ENCODE measurements around the gene SOS1.
"Not testable (repeated sequence)": the region's sequence is repeated elsewhere in the genome, so short reads cannot be mapped to it uniquely, and the experiment has no call there.

Gene SOS1

DNA sequence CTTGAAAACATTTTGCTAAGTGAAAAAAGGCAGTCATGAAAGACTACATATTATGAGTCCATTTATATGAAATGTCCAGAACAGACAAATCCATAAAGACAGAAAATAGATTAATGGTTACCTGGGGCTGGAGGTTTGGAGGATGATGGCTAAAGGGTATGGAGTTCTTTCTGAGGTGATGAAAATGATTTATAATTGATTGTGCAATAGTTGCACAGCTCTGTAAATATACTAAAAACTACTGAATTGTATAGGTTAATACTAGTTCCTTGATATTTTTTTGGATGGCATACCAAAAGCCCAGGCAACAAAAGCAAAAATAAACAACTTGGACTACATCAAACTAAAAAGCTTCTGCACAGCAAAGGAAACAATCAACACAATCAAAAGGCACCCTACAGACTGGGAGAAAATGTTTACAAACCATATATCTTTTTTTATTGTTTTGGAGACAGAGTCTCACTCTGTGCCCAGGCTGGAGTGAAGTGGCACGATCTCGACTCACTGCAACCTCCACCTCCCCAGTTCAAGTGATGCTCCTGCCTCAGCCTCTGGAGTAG, 21.5 kb downstream of the SOS1 start:
- no peak for DNase-seq

DNA sequence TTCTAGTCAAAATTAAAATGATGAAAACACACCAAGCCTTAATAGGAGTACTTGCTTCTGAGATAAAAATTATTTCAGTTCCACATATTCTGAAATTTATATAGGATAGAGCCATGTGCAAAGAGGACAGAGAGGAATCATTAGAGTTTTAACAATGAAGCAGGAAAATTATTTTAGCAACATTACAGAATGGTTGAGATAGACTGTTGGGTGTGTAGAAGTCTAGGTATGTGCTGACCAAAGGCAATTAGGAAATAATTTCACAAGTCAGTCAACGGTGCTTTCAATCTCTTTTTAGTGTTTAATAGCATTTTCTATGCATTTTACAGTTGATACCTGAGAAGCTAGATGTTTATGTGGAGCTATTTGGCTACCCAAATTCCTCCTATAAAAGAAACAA, 25.2 kb downstream of the SOS1 start:
- no peak for DNase-seq

DNA sequence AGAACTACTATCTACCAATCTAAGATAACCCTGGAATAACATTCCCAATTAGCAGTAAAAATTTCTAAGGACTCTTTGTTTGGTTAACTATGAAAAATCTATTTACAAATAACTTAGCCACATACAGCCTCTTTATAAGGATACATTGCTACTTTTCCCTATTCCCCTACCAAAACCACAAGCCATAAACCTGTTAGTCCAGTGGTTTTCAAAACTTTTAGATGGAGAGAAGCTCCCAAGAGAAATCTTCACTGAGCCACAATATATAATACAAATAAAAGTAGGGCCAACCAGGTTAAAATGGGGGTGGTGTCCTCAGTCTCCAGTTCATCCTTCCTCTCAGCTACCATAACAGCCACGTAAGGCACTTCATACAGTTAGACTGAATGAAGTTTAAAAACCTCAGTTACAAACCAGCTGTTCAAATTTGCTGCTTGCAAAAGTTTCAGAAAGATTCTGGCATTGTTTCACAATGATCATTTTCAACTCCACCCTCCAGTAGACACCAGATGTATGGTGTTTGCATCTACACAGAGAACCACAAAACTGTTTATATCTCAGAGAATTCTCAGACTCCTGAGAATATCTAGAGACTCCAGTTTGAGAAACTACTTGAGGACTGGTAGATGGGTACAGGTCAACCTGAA, 26.0 kb downstream of the SOS1 start:
- DNase-seq: no peak

DNA sequence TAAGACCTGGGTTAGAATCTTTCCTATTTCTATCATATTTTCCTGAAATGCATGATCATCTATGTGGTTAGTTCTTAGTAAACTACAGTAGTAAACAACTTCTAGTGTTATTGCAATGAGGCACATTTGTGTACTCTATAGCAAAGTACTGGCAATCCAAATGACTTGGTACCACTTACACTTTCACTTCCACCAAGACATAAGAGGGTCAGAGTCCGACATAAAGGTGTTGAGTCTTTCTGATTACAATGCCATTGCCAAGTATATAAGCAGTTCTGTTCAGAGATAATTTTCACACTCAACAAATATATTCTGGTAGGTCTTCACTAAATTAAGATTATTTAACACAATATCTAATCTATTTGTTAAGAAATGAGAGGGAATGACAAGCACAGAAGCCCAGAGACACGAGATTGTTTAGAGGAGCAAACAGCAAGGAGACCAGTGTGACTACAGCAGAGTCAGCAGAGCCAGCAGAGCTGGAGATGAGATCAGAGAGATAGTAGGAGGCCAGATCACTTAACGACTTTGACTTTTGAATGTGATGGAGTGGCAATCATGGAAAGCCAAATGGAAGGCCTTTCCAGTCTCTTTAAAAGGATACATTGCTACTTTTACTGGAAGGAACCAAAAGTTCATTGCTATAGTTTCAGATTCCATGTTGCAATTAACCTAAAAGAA, 27.5 kb downstream of the SOS1 start:
- no peak for DNase-seq

DNA sequence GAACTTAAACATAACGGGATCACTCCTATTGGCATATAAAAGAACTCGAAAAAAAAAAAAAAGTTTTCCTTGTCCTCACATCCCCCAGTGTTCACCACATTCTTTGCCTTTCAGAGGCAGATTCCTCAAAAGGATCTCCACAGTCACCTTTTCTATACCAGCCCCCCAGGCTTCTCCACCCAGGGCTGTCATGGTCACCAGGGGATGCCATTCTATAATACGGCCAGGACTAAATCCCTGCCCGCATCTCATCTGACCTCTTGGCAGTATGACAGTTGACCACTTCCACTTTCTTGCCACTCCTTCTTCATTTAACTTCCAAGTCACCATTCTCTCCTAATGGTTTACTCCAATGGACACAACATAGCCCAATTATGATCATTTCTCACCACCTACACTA, 29.3 kb downstream of the SOS1 start:
- no peak for DNase-seq

DNA sequence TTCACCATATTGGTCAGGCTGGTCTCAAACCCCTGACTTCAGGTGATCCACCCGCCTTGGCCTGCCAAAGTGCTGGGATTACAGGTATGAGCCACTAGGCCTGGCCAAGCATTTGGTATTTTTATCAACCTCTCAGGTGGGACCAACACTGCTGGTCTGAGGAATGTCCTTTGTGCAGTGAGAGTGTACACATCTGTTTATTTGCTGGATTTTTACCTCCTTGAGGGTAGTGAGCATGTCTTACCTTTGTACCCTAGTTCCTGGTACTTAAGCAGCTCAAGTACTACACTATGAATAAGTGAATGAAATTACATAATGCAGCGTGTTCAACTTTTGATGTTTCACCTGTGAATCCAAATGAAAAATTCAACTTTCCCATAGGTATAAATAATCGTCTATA, 29.8 kb downstream of the SOS1 start:
- no peak for DNase-seq

DNA sequence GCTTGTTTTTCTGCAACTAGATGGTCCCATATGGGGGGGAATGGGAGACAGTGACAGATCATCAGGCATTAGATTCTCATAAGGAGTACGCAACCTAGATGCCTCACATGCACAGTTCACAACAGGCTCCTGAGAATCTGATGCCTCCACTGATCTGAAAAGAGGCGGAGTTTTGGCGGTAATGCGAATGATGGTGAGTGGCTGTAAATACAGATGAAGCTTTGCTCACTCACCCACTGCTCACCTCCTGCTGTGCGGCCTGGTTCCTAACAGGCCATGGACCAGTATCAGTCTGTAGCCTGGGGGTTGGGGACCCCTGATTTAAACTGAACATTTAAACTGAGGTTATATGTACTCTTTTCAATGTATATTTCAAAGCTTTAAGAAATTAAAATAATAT, 40.7 kb downstream of the SOS1 start:
- DNase-seq: no peak

DNA sequence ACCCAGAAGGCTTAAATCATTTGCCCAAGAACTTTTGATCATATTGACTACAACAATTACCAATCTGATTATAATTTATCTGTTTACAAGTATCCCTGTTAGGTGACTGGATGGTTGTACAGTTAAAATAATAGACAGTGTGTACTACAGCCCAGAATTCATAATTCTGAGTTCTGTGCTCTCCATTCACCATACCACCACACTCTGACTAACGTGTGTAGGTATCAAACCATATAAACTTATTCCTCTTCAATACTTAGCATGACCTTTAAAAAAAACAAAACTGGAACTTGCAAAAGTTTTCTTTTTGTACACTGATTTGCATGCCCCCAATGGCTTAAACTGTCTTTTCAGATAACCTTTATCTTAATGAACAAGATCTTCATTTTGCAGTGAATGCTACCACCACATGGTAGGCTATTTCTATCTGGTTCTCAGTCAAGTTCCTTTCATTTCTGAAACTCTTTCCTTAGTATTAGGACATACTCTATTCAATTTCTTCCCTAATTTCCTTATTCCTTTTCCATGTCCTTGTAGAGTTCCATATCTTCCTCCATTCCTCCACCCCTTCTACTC, 50.9 kb downstream of the SOS1 start:
- no peak for DNase-seq

DNA sequence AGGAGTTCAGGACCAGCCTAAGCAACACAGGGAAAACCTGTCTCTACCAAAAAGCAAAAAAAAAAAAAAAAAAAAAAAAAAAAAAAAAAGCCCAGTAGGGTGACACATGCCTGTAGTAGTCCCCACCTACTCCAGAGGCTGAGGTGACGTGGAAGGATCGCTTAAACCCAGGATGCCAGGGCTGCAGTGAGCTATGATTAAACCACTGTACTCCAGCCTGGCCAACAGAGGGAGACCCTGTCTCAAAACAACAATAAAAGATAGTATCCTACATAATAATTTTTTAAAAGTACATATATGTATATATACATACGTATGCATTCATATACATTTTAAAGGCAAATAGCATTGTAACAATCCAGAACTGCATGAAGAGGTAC, 51.7 kb downstream of the SOS1 start:
- DNase-seq: peak in 1 of 2 donors; percentile 15

DNA sequence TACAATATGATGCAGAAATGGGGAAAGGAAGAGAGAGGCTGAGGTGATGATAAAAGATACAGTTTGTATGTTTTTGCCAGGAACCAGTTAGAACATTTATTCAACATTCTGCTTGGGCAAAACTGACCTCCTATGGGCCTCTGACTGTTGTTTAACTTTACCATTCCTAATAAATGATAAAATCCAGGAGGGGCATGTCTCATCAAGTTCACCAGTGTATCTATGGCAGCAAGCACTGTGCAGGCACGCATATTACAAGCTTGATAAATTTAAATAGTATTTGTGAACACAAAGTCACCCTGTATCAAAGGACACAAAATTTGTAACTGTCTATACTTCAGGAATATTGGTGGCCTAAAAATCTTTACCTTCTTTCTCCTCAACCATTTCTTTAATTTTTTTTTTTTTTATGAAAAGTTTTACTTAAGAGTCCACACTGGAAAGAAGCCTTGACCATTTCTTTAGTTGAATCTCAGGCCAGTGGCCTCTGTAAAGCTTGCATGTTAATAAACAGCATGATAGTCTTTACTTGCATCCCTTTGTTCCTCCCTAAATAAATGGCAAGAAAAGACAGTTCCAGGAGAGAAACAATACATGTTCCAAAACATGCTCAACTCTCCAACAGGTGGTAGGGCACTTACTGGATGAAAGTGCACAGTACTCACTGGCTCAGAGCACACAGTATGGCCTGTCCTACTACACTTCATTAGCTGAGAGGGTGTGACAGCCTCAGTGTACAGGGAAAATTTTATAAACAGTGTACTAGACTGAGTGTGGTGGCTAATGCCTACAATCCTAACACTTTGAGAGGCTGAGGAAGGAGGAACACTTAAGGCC, 52.3 kb downstream of the SOS1 start:
- DNase-seq: no peak

DNA sequence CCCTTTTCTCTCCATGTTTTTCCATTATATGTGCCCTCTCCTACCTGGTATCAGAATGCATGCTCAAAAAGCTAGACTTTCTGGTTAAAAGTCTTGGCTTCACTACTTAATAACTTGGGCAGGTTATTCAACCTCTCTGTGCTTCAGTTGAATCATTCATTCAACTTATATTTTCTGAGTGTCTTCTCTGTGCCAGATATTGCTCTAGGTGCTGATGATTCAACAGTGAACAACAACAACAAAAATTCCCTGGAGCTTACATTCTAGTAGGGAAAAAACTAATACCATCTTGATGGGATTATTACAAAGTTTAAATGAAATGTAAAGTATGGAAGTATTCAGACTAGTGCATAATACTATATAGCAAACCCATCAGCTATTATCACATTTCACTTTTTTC, 55.2 kb downstream of the SOS1 start:
- DNase-seq: no peak

DNA sequence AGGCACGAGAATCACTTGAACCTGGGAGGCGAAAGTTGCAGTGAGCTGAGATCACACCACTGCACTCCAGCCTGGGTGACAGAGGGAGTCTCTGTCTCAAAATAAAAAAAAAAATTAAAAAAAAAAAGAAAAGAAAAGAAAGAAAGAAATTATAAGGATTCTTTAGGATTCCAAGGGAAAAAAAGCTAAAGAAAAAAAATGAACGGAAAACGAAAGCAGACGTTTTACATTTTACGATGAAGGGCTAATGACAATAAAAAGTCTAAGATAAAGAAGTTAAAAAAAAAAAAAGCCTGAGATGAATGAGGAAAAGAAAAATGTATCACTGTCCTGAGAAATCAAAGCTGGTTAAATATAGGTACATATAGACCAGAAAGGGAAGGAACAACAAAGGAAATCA, 58.5 kb downstream of the SOS1 start:
- no peak for DNase-seq

DNA sequence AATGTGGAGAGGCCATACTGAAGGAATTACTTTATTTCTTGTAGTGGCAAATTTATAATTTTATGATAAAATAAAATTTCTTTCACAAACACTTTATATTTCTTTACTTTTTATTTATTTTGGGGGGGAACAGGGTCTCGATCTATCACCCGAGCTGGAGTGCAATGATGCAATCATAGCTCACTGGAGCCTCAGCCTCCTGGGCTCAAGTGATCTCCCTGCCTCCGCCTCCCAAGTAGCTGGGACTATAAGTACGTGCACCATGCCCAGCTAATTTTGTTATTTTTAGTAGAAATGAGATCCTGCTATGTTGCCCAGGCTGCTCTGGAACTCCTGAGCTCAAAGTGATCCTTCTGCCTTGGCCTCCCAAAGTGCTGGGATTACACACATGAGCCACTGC, 59.6 kb downstream of the SOS1 start:
- DNase-seq: no peak

DNA sequence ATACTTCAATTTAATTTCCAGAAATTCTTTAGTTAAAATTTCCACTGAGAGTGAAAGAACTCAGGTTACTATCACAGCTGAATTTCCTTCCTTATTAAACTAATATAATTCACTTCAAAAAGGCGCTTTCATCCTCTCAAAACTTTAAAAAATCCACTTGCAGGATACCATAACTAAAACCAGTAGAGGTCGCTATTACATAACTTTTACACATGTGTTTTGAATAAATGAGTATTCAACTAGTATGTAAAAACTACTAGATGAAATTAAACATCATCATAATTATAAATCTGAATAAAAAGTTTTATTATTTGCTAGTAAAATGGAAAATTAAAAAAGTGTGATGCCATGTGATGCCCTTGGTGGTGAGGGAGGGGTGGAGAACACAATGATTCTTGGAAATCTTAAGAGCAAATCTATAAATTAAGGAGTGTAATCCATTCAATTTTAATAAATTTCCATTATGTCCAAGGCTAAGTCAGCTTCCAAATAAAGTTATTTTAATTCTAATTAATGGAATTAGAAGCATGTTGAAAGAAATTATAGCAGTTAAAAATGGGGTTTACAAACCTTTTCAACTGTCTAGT, 61.4 kb downstream of the SOS1 start:
- DNase-seq: peak in 1 of 2 donors; percentile 74

DNA sequence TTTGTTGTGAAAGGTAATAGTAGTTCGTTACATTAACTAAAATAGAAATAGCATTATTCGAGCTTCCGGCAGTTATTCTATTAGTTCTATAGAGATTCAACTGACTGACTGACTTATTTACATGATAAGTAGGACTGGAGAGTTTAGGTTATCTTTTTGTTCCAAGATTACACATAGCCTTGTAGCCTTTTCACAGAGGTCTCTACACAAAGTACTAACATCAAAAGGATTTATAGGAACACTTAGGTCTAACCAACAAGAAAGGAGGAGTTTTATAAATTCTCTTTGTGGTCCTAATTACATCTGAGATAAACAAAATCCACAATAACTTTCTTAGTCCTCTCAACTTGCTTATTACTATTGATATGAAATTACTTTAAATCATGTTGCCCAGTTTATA, 62.8 kb downstream of the SOS1 start:
- no peak for DNase-seq

DNA sequence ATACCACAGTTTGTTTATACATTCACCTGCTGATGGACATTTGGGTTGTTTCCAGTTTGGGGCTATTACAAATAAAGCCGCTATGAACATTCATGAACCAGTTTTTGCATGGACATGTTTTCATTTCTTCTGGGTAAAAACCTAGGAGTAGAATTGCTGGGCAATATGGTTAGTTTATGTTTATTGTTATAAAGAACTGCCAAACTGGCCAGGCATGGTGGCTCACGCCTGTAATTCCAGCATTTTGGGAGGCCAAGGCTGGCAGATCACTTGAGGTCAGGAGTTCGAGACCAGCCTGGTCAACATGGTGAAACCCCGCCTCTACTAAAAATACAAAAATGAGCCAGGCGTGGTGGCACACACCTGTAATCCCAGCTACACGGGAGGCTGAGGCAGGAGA, 68.2 kb downstream of the SOS1 start:
- not testable (repeated sequence) for DNase-seq

DNA sequence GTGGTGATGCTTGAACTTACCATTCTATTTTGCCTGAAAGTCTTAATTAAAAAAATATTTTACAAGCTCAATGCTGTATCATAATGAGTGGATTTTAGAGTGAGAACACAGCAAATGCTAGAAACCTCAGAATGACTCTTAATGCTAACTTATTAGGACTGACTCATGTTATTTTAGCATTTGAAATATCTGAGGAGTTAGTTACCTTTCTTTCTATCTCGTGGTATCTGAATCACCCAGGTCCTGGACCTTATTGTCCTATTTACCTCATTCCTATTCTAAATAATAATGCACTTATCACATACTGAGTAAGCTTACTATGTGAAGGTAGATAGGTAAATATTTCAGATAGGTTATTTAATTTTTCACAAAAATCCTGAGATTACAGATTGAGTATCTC, 70.7 kb downstream of the SOS1 start:
- DNase-seq: no peak

DNA sequence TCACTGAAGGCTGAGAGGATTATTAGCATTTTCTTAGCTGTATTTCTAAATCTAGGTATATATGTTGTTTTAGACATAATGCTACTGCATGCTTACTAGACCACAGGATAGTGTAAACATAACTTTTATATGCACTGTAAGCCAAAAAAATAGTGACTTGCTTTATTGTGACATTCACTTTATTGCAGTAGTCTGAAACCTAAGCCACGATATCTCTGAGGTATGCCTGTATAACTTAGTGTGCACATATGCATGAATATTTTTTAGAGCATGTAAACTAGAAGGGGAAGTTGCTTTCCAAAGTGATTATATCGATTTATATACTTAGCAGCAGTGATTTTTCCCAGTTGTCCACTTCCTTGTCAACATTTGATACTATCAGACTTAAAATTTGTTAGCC, 81.8 kb downstream of the SOS1 start:
- DNase-seq: no peak

DNA sequence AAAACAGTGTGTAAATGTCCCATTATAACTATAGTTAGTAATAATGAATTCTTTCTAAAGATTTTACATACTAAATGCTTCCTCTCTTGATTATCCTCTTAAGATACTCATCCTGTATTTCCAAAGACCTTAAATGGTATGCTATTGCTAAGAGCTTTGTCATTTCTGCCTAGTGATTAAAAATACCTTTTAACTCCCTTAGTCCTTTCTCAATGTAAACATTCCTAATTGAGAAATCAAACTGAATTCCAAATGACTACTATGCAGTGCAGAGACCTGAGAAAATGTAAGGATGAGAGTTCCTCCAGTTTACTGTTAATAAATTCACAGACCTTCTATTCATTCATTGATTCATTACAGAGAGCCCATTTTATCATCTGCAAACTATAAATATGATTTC, 86.9 kb downstream of the SOS1 start:
- no peak for DNase-seq

DNA sequence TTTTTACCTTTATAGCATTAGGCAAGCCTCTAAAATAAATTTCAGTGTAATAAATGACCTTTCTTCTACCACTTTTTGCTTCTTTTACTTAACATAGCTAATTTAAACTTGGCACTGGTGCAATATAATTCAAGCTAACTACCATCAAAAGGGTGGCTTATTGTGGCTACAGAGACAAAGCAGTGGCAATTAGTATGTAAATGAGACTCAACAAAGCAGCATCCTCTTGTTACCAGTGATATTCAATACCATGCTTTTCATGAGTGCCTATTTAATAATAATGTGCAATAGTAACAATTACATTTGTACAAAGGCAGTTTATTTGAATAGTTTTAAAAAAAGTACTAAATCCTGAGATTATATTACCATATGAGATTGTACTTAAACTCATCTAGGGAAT, 93.4 kb downstream of the SOS1 start:
- no peak for DNase-seq

DNA sequence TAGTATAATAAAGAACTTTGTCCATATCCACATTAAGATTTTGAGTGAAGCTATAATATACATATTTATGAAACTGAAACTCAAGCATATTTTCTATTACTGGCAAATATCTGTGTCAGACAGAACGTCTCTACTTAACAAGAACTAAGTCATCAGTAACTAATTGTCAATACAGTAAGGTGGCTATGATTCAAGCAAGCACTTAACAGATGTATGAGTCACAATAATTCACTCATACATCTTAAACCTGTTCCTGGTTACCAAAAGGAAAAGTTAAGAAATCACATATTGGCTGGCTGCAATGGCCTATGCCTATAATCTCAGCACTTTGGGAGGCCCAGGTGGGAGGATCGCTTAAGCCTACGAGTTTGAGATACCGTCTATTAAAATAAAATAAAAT, 96.0 kb downstream of the SOS1 start:
- DNase-seq: no peak

DNA sequence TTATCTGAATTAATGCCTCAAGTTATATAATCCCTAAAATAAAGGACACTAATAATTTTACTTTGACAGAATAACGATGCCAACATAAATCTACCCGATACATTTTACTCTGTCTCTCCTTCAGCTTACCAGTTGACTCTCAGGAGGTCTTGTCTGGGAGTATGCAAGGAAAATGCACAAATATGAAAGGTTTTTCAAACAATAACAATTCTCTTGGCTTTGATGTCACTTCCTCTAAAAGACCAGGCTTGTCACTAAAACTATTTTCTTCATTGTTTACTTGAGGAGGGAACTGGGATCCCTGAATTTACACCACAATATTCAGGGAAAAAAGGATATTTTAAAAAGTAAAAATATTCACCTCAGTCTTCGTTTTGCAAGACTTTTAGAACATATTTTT, 97.2 kb downstream of the SOS1 start:
- DNase-seq: no peak

DNA sequence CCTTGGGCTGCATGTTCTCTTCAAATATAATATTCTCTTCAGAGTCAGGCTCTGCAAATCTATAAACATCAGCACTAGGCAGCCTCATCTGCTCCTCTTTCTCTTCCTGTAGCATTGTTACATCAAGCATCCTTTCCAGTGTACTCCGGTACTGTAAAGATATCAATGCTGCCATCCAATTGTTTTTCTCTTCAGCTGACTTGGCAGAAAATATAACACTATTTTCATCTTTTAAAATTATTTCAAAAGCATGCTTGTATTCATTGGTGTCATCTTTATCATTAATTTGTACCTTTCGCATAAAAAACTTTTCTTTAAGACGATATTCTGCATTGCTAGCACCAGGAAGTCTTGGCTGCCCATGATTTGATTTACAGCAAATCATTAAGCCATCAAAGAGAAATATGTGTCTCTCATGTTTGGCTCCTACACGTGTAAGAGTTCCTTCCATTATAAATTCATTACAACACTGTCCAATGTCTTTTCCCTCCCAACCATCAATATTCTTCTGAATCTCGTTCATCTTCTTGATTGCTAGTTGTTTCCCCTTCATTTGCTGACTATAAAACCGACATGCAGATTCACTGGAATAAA, 98.1 kb downstream of the SOS1 start:
- DNase-seq: no peak
